Measurements from ENCODE around the gene C19orf33.

DNA sequence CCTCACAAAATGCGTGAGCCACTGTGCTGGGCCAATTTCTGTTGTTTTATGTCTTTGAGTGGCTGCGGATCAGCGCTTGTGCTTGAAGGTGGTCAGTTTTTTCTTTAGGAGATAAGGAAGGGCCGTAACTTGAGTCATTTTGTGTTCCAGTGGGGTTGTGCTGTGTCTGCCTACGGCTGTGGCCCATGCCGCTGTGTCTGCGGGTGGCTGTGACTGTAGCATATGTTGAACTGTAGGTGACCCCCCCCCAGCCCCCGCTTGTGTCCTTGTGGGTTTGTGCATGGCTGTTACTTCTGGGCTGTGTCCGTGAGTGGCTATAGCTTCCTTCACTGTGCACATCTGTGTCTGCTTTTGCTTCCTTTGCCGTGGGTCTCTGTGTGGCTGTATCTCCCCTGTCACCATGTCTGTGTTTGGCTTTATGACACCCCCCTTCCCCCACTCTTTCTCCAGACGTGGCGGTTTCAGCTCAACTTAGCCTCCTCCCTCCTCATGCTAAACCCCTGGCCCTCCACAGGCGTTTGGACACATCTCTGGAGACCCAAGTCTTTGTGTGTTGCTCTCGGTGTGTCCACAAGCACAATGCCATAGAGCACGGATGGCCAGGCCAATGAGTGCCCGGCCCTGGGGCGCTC, 48.6 kb upstream of the C19orf33 start:
- TF ChIP-seq CTCF (IDR thresholded peaks at IDR 0.05 in 8 of 11, conservative IDR thresholded peaks at IDR 0.05 in 3 of 11) = no peak
- TF ChIP-seq POLR2AphosphoS5 (IDR thresholded peaks at IDR 0.05) = no peak

Data from spleen (tissue), 7 donors.